Neural crest cell (in vitro differentiated cells): ENCODE results near the gene RASAL2. TPM values are rescaled to one million over a fixed set of nuclear protein-coding genes. Genes with fewer than 3 reads are reported as not detected.

Source experiments
- DNase-seq: peaks from one replicate; pipeline ENCODE4 v3.0.0; 2021; ENCODE audit warnings: low read depth, mixed read lengths, low spot score
- H3K27ac Mint-ChIP-seq: one replicate; pipeline ENCODE4 v1.8.0; 2021; ENCODE audit warnings: mild to moderate bottlenecking, mixed read lengths; ENCODE audit not compliant: unreplicated experiment
- H3K27me3 Mint-ChIP-seq: 2 replicates; pipeline ENCODE4 v1.8.0; 2021; ENCODE audit warnings: low read depth, mild to moderate bottlenecking, mixed read lengths
- H3K36me3 Mint-ChIP-seq: 2 replicates; pipeline ENCODE4 v1.8.0; 2021; ENCODE audit warnings: low read depth, mild to moderate bottlenecking, mixed read lengths
- H3K4me1 Mint-ChIP-seq: 2 replicates; pipeline ENCODE4 v1.8.0; 2021; ENCODE audit warnings: mixed read lengths
- H3K4me3 Mint-ChIP-seq: one replicate; pipeline ENCODE4 v1.8.0; 2021; ENCODE audit warnings: mild to moderate bottlenecking, mixed read lengths
- H3K9me3 Mint-ChIP-seq: 2 replicates; pipeline ENCODE4 v1.8.0; 2021; ENCODE audit warnings: mixed read lengths
- CTCF ChIP-seq: fragments of 200-600 bp; sonication (generic); conservative IDR thresholded peaks from 2 replicates; pipeline ENCODE4 v1.5.0; 2021; ENCODE audit warnings: antibody characterized with exemption, mild to moderate bottlenecking
- total RNA-seq: library from RNA; stranded (reverse); gene quantifications from 2 replicates; pipeline ENCODE4 v1.2.1, GENCODE V29; 2021

Gene RASAL2
- total RNA-seq, 1 donor from 2014 or later = 20.9 TPM

- no peak for DNase-seq
- no peak overlapping the region for H3K4me3 Mint-ChIP-seq
- H3K4me1 Mint-ChIP-seq = peaks cover 5% of the 10 kb centered on the region
- no peak for TF ChIP-seq CTCF
- H3K27me3 Mint-ChIP-seq = no peaks in the 10 kb centered on the region
- no peaks in the 10 kb centered on the region for H3K9me3 Mint-ChIP-seq
- no peak overlapping the region for H3K27ac Mint-ChIP-seq
- no peaks in the 10 kb centered on the region for H3K36me3 Mint-ChIP-seq
Observed at GRCh38 chr1:178486100-178487069, 392.5 kb downstream of the RASAL2 start.

DNA sequence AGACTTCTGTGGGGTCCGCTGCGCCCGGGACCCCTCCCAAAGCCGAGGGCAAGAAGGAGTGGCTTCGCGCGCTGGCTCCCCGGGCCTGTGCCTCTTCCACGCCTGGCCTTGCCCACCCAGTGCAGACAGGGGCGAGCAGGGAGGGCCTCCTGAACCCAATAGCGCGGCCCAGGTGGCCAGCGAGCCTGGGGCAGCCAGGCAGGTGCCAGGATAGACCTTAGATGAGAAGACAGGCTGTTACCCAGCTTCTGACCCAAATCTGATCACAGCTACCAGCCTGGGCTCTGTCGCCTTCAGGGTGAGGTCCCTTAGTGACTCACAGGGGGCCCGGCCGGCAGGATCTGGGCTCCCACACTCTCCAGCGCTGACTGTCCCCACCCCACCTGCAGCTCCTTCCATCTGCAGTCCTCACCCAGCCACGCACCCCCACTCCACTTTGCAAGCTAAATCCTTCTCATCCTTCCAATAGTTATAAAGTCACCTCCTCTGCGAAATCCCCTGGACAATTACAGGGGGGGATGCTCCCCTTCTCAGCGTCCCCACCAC, 393.2 kb downstream of the RASAL2 start:
- no peak for TF ChIP-seq CTCF
- no peaks in the 10 kb centered on the region for H3K36me3 Mint-ChIP-seq
- H3K4me3 Mint-ChIP-seq = no peak overlapping the region
- peaks cover 5% of the 10 kb centered on the region for H3K4me1 Mint-ChIP-seq
- H3K27me3 Mint-ChIP-seq = no peaks in the 10 kb centered on the region
- H3K9me3 Mint-ChIP-seq = no peaks in the 10 kb centered on the region
- no peak for DNase-seq
- no peak overlapping the region for H3K27ac Mint-ChIP-seq

GRCh38 chr1:178488393-178488792, 394.5 kb downstream of the RASAL2 start:
- Mint-ChIP-seq H3K4me1 (peaks cover 5% of the 10 kb centered on the region), H3K4me3 (no peak overlapping the region), H3K27ac (no peak overlapping the region), H3K9me3 (no peaks in the 10 kb centered on the region), H3K27me3 (no peaks in the 10 kb centered on the region), H3K36me3 (no peaks in the 10 kb centered on the region)
- DNase-seq = no peak
- TF ChIP-seq CTCF = no peak

- no peaks in the 10 kb centered on the region for H3K27me3 Mint-ChIP-seq
- H3K4me1 Mint-ChIP-seq = peaks cover 5% of the 10 kb centered on the region
- no peak for DNase-seq
Observed at GRCh38 chr1:178489399-178489798, 395.5 kb downstream of the RASAL2 start.

DNA sequence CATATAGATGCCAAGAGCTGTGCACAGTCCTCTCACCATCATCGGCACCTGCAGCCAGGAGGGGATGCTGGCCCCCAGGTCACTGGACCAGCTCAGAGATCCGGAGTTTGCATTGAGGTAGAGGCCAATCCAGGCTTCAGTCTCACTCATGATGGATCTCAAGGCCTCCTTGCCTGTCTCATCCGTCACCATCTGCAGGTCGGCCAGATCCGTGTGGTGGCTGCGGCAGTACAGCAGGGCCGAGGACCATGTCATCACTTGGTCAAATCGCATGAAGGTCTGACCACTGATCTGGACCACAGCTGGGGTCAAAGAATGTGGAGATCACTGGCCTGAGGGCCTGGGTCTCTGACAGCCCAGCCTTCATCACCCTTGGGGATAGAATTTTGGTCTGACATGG, 396.2 kb downstream of the RASAL2 start:
- Mint-ChIP-seq H3K27me3 (no peaks in the 10 kb centered on the region), H3K4me1 (peaks cover 5% of the 10 kb centered on the region), H3K4me3 (no peak overlapping the region), H3K27ac (no peak overlapping the region), H3K9me3 (no peaks in the 10 kb centered on the region), H3K36me3 (no peaks in the 10 kb centered on the region)
- TF ChIP-seq CTCF = no peak
- DNase-seq = no peak

More at GRCh38 chr1:178489399-178489798, 395.5 kb downstream of the RASAL2 start:
- Mint-ChIP-seq H3K4me3 (no peak overlapping the region), H3K27ac (no peak overlapping the region), H3K9me3 (no peaks in the 10 kb centered on the region), H3K36me3 (no peaks in the 10 kb centered on the region)
- TF ChIP-seq CTCF = no peak
